NCI-H128 (cell line): Measurements from ENCODE around the gene ASB11.

Experiments used
- DNase-seq: peaks from one replicate; lab custom pipeline; 2025; ENCODE audit not compliant: unreplicated experiment; lab: John Stamatoyannopoulos, UW

Gene ASB11, protein sequence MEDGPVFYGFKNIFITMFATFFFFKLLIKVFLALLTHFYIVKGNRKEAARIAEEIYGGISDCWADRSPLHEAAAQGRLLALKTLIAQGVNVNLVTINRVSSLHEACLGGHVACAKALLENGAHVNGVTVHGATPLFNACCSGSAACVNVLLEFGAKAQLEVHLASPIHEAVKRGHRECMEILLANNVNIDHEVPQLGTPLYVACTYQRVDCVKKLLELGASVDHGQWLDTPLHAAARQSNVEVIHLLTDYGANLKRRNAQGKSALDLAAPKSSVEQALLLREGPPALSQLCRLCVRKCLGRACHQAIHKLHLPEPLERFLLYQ

GRCh38 chrX:15315509-15315908 is at the start of gene ASB11:
TSS of gene ASB11 (minus strand) at chrX:15315640. CDS start at chrX:15315605, 35 bp downstream.
- no peak for DNase-seq

GRCh38 chrX:15359701-15360100 is 44.3 kb upstream of the ASB11 start:
- DNase-seq, result no peak

- no peak for DNase-seq
These were observed 43.1 kb upstream of the ASB11 start for GRCh38 chrX:15358533-15358932.

DNA sequence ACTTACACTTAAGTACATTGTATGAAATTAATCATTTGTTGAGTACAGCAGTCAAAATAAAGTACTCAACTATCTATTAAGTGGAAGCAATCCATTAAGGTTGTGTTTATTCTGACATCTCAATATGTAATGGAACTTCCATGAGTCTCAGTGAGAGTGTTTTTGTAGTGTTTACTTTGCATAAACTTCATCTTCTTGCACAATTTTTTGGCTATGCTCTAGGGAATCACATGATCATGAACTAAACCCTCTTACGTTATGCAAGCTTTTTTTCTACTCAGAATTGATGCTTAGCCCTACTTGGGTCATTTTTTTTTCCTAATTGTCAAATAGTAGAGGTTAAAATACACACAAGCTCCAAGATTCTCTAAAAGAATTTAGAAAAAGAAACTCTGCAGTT is 41.0 kb upstream of the ASB11 start:
- no peak for DNase-seq

DNA sequence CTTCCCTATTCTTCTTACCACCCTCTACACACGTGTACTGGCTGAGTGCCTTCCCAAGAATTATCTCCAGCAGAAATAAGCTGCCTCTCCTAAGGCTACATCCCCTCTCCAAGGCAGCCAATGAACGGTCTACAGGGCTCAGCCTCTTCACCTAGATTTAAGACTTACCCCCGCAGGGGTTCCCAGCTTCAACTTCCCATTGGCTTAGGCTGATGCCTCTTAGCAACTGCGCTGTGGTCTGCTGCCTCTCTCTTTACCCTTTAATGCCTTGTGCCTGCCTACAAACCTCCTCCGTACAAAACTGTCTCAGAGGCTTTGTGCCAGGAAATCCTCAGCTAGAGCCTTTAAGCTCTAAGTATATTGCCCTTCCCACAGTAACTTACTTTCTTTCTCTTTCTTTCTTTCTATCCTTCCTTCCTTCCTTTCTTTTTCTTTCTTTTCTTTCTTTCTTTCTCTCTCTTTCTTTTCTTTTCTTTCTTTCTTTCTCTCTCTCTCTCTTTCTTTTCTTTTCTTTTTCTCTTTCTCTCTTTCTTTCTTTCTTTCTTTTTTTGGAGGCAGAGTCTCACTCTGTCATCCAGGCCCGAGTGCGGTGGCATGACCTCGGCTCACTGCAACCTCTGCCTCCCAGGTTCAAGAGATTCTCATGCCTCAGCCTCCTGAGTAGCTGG is 35.0 kb upstream of the ASB11 start:
- no peak for DNase-seq

- peak; percentile 25 for DNase-seq
These were observed 33.6 kb upstream of the ASB11 start for GRCh38 chrX:15349046-15349445.

DNA sequence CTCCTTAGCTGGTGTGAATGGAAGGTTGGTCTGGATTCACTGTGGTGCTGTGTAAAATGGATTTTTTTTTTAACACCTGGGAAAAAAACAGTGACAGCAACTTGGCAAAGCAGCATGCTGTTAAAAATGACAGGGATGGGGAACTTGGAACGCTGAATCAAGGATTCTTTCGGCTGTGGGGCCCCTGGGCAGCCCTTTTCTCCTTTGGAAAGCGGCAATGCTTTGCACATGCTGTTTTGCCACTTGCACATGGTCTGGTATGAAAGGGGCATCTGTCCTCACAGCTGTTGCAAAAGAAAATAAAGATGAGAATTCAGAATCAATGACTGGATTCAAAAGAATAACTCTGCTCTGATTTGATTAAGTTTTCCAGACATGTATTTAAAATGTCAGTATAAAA is 30.5 kb upstream of the ASB11 start:
- no peak for DNase-seq

DNA sequence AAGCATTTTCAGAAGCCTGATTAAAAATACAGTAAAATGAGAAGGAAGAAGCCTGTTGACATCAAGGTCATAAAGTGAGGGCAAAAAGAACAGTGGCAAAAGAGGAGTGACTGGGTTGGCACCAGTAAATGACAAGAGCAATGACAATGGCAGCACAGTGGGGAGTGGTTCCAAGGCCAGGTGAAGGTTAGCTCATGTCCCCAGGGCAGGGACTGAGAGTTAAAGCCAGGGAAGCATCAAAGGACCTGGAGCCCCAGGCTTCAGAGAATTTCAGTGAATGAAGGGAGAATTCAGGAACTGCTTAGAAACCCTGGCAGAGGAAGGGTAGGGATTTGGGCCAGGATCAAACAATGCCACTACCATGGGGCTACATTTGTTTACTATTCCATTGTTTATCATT is 28.7 kb upstream of the ASB11 start:
- DNase-seq, result no peak

DNA sequence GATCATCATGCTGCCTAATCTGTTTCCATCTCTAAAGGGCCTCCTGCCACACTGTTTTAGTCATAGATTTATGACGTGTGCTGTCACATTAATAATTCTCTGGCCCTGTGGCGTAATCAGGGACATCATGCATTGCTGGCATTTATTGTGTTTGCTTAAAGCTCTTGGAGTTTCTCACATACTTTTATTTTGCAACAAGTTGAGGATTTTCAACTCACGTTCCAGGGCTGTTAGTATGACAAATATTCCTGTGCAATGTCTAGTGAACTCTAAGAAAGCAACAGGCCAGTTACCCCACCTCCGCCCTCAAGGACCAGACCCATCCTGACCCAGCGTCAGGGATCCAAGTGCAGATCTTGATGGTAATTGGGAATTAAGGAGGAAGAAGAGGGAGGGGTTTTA is 27.6 kb upstream of the ASB11 start:
- DNase-seq, result no peak

DNA sequence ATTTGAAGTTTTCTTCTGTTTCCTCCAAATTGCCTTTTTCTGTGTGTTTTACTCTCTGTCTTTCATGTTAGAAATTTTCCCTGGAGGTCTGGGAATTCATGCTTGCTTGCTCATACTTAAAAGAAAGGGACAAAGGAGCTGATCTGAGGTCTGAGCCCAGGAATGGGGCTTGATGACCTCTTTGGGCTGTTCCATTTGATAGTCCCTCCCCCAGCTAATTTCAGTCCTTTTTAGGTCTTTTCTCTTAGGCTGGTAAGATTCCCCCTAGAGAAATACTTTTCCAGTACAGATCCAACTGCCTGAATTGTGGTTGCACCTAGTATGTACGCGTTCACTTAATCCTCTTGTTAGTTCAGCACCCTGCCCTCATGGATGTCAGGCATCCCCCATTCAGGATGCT is 25.4 kb upstream of the ASB11 start:
- no peak for DNase-seq

- peak; percentile 26 for DNase-seq
These were observed 20.6 kb upstream of the ASB11 start for GRCh38 chrX:15336023-15336413.

GRCh38 chrX:15335135-15336022 is 19.9 kb upstream of the ASB11 start, which contains the start of gene PIGA:
TSS of gene PIGA (minus strand) at chrX:15335523. CDS start at chrX:15331930, 3,593 bp downstream.
- peak; percentile 89 for DNase-seq

DNA sequence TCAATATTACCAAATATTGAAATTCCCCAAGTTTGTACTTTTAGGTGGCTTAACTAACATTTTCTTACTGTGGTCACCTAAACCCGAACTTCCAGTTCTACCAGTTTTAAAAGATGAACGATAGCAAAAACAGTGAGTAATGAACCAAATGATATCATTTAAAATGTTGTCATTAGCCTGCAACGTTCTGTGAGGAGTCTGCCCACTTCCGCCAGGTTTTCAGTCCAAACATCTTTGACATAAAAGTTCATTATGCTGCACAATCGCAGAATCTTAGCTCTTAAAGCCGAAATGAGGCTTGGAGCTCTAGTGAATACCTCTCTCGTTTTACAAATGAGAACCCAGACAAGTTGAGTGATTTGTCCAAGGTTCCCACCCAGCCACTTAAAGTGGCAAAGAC is 19.1 kb upstream of the ASB11 start:
- DNase-seq, result no peak

- no peak for DNase-seq
These were observed 13.4 kb upstream of the ASB11 start for GRCh38 chrX:15328821-15329220.

DNA sequence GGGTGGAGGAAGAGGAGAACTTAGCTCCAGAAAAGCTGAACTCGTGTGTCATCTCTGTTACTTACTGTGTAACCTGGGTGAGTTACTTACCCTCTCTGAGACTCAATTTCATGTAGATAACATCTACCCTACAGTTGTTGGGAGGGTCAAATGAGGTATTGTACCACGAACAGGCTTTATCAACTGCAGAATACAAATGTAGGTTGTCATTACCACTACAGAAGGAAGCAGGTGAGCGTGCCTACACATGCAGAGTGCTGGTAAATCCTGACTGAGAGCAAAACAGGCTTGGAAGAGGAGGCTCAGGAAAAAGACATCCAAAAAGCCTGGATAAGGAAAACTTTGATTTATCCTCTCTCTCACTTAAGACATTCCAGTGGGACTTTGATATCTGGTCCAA is 12.7 kb upstream of the ASB11 start:
- no peak for DNase-seq

DNA sequence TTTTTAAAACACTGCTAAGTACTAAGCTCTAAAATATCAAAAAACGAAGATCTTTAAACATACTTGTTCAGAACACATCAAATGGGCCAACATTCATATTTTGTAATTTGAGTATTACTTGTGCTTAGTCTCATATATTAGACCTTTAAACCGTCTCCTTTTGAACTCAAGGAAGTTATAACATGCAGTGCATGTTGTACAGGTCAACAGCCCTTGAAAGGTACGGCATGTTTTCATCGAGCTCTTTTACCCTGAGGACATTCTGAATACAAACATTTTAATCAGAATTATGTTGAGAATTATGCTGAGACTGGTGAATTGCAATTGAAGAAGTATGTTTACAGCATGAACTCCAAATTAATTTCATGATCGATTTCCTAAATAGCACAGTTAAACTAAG is 7.0 kb upstream of the ASB11 start:
- DNase-seq, result no peak

- DNase-seq, result no peak
These were observed 6.6 kb upstream of the ASB11 start for GRCh38 chrX:15322072-15322471.

GRCh38 chrX:15321447-15321846 is 6.0 kb upstream of the ASB11 start:
- no peak for DNase-seq

- no peak for DNase-seq
These were observed 4.9 kb upstream of the ASB11 start for GRCh38 chrX:15320297-15320696.

DNA sequence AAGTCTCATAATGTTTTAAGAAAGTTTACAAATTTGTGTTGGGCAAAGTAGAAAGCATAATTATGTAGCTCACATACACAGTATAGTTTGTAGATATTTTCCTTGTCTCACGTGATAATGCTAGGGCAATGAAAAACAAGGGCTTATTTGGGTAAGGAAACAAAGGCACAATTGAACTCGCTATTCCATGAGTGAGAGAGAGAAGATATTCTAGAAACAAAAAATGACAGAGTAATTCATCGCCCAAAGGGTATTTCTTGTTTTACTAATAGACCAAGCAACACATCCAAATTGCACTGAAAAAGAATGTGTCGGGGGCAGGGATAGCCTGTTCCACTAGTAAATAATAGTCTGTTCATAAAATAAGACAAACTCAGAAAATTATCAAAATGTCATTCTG is 3.6 kb upstream of the ASB11 start:
- no peak for DNase-seq

DNA sequence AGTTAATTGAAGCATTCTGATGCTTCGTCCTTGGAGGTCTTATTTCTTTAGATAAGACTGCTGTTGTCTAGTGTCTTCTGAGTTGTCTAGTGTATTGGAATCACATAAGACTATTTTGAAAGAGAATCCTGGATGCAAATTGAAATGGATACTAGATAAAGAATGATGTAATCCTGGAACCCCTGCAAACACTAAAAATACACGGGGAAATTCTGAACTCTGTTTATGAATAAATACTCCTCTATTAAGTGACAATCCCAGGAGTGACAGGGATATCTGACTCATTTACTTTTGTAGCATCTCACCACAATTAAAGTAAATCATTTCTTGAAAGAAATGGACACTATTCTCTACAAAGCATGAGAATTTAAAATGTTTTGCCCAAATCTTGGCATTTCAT is 968 bp downstream of the ASB11 start:
- no peak for DNase-seq

DNA sequence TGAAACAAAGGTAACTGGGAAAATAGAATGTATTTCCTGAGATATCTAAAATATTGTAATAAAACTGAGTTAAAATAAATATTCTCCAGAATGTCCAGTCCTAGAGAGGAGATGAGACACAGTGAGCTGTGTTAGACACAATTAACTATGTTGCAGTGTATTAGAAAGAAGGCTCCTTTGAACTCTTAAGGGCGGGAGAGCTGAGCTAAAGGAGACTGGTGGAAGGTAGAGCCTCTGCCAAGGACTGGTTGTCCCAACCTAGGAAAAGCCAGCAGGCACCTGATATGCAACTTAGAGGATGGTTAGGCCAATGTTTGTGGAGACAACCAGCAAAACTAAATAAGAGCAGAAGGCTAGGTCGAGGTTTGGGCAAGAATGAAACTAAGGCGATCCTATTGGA is 4.3 kb downstream of the ASB11 start:
- no peak for DNase-seq
